Hepatocyte (in vitro differentiated cells): Measurements from ENCODE around the gene ALDH1A2.

Experiments
- CTCF ChIP-seq: fragments of 200-600 bp; sonication (generic); IDR thresholded peaks from 2 replicates; pipeline ENCODE4 v1.5.1; 2016; ENCODE audit warnings: antibody characterized with exemption, mild to moderate bottlenecking; ENCODE audit not compliant: poor library complexity
- EZH2 ChIP-seq: fragments of 200-600 bp; sonication (generic); IDR thresholded peaks from 2 replicates; pipeline ENCODE4 v1.6.1; 2016; ENCODE audit warnings: antibody characterized with exemption, mild to moderate bottlenecking, borderline replicate concordance
- EZH2phosphoT487 ChIP-seq: fragments of 200-600 bp; sonication (generic); IDR thresholded peaks from one replicate; pipeline ENCODE4 v1.6.1; 2018; ENCODE audit warnings: antibody characterized with exemption, mild to moderate bottlenecking, low read depth, moderate library complexity; ENCODE audit not compliant: unreplicated experiment, severe bottlenecking

GRCh38 chr15:58060575-58060974 lies 4.9 kb downstream of the ALDH1A2 start:
- TF ChIP-seq CTCF (no peak), EZH2phosphoT487 (no peak), EZH2 (no peak)
